Hepatic stellate cell (primary cell): ENCODE data around the gene KIF21B.

ENCODE experiments used
- DNase-seq: peaks from one replicate; pipeline ENCODE4 v3.0.0; 2011; ENCODE audit warnings: low spot score

Gene KIF21B

DNA sequence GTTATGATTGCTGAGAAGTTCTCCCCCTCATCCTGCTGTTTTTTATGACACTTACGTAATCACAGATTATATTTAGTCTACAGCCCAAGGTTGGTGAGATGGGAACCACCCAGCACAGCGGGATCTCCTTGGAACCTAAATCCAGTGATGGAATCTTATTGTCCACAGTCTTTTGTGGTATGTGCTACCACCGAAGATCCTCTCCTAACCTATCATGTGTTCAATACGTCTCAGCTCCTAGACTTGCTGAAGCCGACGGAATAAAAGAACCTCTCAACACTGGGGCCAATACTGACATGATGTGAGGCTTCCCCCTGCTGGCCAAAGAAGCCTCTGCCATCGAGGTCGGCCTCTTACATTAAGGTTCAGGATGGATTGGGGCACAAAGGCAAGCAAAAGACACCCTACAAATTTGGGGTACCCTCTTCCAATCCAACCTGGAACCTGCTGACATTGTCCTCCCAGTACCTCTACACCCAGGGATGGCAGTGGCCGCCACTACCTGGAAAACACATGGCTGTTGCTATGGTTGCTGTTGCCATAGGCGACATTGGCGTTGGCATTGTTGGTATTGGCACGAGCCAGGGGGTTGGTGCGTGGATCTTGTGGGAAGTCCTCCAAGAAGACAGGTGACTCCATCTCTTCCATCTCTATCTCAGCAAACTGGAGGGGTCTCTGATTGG is 19.4 kb upstream of the KIF21B start:
- peak; percentile 68 for DNase-seq

GRCh38 chr1:201041011-201041410 is 17.5 kb upstream of the KIF21B start:
- no peak for DNase-seq

- no peak for DNase-seq
Measured at GRCh38 chr1:201039876-201040275, 16.4 kb upstream of the KIF21B start.

DNA sequence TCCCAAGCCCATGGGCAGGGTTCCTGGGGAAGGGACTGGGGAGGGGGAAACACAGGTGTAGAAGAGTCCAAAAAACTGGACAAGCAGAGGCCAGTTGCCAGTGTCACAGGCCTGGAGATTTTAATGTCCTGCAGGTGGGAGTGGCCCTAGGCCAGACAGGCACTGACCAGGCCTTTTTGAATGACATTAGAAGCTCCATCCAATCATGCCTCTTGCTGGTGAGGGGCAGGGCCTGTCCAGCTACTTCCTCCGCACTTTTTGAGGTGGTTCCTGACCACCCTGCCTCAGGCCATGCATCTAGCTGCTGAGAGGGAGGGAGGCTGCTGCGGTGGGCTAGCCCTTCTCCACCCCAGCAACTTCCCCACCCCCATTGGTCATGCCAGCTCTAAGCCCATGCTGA is 15.9 kb upstream of the KIF21B start:
- DNase-seq, result no peak

DNA sequence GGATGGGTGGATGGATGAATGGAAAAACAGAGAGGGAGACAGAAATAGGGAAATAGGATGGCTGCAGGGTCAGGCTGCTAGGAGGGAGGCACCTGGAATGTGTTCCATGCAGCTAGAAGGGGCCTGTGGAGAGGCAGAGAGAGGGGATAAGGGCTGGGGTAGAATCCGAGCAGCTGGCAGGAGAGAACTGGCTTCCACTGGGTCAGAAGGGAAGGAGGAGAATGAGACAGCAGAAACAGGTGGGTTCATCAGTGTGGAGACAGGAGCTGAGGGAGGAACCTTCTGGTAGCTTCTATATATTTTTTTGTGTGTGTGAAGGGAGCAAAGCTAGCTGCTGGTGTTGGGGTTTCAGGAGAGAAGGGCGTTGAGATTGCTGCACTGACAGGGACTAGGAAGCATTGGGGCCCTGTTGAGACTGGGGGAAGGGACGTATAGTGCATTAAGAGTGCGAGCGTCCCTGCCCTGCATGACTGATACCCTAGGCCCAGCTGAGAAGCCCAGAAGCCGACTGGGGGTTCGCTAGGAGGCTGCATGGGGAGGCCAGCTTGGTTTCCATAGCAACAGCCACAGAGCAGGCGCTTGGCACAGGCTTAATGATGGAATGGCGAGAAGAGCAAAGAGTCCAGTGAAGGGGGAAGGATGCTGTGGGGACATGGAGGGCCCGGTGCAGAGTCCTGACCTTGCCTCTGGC is 14.8 kb upstream of the KIF21B start:
- no peak for DNase-seq

GRCh38 chr1:201036188-201036842 is 12.8 kb upstream of the KIF21B start:
- DNase-seq, result no peak

DNA sequence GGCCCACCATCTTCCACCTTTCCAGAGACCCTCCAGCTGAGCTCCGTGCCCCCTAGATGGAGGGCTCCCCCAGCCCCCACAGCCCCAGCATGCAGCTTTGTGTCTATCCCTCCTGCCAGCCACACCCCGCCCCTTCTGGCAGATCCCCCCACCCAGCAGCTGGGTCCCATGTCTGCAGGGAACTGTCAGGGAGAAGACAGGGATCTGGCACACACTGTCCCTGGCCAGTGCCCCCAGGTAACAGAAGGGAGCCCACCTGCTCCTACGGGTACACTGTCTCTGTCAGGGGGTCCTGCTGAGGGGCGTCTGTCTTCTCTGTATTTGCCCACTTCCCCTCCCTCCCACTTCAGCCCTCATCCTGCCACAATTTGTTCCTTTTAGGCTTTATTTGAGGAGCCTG is 11.2 kb upstream of the KIF21B start:
- DNase-seq, result no peak

DNA sequence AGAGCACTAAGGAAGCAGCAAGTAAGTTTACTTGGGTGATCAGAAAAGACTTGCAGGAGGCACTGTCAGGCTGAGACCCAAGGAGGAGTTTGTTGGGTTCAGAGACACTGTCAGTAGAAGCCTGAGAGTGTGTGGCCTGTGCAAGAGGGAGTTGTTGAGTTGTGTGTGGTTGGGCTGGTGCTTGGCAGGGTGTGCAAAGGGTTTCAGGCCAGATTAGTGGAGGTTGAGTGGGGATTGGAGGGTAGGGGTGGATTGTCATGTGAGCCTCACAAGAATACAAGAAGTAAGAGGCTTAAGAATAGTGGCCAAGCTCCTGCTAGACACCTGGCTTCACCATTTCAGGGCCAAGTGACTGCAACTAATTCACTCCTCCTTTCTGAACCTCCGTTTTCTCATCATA is 8.9 kb upstream of the KIF21B start:
- no peak for DNase-seq

DNA sequence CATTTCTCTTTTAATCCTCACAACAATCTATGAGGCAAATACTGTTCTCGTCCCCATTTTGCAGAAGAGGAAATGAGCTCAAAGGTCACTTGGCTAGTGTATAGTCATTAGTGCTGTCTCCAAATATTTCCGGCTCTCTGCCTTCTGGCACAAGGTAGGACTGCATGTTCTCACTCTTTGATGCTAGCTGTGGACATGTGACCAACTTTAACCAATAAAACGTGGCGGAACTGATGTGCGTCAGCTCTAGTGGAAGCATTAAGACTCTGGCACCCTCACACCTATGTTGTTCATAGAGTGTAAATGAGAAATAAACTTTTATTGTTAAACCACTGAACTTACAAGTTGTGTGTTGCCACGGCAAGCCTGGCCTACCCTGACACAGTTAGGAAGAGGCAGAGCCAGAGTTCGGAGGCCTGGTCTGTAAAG is 5.0 kb upstream of the KIF21B start:
- no peak for DNase-seq

- DNase-seq, result no peak
Measured at GRCh38 chr1:201026836-201027235, 3.3 kb upstream of the KIF21B start.

DNA sequence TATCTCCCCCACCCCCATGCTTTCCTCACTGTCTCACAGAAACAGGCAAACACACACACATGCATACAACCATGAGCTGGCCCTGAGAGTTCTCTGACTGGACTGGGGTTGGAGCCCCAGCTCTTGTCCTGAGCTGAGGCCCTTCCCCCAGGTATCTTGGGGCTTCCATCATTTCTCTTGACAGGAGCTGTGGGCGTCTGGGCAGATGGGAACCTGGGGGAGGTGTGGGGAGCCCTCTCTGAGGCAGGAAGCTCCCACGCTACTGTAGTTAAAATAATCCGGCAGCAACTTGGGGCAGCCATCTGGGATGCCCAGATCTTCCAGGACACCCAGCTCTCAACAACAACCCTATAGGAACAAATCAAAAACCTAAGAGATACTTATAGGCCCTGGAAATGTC is 2.7 kb upstream of the KIF21B start:
- no peak for DNase-seq

- peak; percentile 50 for DNase-seq
Measured at GRCh38 chr1:201025571-201026002, 2.1 kb upstream of the KIF21B start.

- DNase-seq, result no peak
Measured at GRCh38 chr1:201024625-201024998, 1.1 kb upstream of the KIF21B start.

DNA sequence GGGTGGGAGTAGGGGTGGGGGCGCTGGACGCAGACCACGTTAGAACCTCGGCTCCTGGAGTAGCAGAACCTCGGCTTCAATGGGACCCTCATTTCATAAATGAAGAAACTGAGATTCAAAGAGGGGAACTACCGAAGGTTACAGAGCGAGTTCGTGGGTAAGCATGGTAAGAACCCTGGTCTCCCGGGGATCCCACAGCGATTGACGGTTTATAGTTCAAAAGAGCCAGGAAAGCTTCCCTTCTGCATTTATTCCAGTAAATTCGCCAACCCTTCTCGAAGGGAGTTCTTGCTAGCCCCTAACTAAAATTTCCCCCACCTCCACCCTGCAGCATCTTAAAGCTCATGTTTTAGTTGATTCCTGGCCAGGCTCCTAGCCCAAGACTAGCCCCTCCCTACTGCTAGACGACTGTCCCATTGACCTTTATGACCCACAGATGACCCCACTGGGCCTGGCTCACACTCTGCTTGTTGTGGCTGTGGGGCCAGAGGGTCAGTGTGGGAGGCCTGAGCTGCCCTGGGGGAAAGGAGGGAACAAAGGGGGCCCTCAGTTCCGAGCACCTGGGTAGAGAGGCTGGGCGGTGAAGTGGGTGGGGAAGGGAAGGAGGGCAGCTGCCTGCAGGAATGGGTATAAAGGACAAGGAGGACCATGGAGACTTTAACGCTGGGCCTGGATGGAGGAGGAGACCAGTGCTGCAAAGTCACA is 558 bp upstream of the KIF21B start:
- no peak for DNase-seq

- no peak for DNase-seq
Measured at GRCh38 chr1:201022820-201023516, 546 bp downstream of the KIF21B start.

- no peak for DNase-seq
Measured at GRCh38 chr1:201022493-201022819, 1.1 kb downstream of the KIF21B start.

- DNase-seq, result no peak
Measured at GRCh38 chr1:201021630-201022492, 1.7 kb downstream of the KIF21B start.

DNA sequence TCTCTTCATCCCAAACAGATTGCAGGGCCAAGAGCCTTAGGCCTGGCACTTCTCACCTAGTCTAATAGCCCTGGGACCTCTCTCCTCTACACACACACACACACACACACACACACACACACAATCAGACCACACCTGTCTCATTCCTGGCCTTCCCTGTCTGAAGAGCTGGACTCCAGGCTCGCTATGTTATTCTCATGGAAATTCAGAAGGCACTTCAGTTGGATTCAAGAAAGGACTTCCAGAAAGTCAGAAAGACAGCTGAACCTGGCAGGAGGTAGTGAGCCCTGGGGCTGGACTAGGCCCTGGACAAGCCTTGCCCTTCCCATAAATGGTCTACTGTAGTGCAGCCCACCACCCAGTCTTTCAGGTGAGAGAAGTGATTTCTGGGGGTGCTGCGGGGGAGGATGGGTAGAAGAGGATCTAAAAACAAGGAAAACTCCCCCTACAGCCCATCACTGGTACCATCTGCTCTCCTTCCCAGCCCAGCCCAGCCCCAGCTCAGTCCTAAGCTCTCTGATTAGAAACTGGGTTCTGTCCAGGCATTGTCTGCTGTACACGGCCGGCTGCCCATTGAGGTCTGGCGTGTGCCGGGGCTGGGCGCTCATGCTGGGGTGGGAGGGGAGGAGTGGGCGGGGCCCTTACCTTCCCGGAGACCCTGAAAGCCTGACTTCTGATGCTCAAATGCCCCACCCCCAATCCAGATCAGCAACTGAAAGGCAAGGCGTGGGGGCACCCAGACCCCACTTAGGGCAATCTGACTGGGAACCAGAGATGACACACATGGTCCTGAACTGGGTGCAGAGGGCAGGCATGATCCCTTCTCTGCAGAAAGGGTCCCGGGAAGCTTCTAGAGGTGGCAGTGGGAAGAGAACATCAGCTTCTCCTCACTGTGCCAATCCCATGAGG is 2.5 kb downstream of the KIF21B start:
- DNase-seq, result no peak

DNA sequence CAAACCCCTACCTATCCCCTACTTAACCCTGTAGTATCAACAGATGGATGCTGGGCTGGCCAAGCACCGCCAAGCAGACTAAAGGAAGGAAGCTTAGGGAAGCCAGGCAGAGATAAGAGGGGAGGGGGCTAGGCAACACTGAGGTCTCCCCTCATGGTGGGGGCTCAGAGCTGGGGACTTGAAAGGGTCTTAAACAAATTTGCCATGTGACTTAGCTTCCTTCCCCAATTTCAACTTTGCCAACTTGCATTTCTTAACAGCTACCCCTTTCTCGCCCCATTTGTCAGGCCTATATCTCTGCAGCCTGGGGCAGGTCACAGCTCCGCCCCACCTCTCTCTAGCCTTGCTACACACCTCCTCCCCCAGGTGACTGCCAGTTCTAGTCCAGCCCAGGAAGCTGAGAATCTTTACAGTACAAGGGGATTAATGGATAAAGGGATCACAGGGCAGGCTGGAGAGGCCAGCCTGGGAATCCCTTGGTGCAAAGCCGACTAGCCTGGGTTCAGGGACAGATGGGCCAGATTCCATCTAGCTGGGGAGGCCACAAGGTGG is 3.4 kb downstream of the KIF21B start:
- DNase-seq, result no peak
